GM18498 (cell line): ENCODE data around the gene ABCA5.

Experiments used
- ATAC-seq: cut with Tn5 transposase; IDR thresholded peaks from one replicate; pipeline ENCODE4 v1.9.1; 2021; ENCODE audit warnings: mild to moderate bottlenecking, moderate library complexity; ENCODE audit not compliant: unreplicated experiment

Gene ABCA5

DNA sequence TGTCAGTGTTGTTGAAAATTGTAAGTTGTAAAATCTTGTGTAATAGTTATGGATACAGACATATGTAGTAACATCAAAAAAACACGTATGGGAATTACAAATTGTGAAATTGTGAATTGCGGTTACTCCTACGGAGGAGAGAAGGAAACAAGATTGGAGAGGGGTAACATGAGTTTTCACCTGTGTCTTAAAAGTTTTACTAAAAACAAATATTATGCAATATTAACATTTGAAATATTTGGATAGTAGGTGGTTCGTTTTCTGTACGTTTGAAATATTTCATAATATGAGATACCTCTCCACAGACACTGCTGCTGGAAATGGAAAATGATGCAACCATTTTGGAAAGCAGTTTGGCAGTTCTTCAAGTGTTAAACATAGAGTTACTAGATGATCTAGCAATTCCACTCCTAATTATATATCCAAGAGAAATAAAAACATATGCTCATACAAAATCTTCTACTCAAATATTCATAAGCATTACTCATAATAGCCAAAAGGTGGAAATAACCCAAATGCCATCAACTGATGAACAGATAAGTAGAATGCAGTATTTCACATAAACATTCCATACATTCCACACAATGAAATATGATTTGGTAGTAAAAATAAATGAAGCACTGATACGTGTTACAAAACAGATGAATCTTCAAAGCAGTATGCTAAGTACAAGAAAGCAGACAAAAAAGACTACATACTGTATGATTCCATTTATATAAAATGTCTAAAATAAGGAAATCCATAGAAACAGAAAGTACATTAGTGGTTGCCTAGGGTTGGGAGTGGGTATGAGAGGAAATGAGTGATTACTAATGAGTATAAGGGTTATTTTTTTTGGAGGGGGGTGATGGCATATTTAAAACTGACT is 57.6 kb downstream of the ABCA5 start:
- no peak for ATAC-seq

DNA sequence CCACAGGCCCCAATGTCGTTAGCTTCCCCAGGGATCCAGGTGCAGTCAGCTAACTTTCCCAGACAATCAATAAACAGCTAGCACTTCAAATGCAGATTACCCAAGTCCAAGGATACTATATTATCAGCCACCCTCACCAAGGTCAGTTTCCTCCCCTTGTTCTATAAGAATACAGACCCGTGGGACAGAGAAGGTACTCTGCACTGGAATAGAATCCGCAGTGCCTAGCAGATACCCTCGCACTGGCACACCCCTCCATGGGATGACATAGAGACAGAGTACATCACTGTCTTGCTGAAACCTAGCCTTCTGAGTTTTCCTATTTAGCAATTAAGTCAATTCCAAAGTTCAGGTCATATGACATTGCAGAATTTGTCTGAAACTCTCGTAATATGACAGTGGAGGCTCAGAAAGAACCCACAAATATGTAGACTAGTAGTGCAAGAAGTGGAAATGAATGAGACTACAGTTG is 58.4 kb downstream of the ABCA5 start:
- no peak for ATAC-seq

DNA sequence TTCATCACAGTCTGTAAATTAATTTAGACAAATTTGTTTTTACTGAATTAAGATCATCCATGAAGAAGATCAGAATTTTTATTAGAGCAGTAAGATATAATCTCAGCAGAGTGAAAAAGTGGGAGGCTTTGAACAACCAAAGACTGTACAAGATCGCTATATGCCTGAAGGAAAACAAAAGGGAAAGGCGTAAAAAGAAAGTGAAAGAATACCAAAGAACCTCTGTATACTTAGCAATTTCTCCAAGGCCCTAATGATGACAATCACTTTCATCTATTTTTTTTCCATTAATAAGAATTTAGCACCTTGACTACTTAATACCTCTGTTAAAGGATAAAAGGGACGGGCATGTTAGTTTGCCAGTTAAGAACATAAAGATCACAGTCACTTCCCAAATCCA is 59.7 kb downstream of the ABCA5 start:
- ATAC-seq: no peak

DNA sequence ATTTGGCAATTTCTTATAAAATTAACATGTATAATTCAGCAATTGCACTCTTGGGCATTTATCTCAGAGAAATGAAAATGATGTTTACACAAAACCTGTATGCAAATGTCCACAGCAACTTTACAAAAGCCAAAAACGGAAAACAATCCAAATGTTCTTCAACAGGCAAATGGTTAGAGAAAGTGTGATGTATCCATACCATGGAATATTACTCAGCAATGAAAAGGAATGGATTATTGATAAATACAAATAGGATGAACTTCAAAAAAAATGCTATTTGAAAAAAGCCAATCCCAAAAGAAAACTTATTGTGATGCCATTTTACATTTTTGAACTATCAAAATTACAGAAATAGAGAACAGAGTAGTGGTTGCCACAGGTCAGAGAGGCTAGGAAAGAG is 61.1 kb downstream of the ABCA5 start:
- ATAC-seq: no peak

DNA sequence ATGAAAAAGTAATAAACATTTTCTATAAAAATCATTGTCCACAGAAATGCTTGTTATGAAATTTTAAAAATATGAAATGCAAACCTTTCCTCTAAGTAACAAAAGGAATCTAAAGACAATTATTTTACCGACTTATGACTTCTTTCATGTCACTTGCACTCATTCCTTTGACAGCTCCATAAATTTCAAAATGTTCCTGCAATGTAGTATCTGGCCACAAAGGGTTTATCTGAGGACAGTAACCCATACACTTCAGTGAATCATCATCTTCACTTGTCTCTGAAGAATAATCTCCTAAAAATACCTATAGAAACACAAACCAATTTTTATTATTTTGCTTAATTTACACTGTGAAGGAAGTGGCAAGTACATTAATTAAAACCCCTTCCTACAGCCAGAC is 72.7 kb downstream of the ABCA5 start:
- no peak for ATAC-seq

DNA sequence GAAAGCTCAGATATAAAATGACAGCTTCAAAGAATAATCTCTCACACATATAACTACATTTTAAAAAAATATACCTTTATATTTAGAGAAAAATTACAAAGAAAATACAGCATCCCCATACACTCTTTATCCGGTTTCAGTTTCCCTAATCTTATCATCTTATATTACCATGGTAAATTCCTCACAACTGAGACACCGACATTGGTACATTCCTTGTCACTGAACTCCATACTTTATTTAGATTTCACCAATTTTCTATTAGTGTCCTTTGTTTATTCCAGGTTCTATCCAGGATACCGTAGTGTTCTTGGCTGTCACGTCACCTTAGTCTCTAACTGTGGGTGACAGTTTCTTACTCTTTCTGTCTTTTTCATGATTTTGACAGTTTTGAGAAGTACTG is 76.3 kb downstream of the ABCA5 start:
- no peak for ATAC-seq

DNA sequence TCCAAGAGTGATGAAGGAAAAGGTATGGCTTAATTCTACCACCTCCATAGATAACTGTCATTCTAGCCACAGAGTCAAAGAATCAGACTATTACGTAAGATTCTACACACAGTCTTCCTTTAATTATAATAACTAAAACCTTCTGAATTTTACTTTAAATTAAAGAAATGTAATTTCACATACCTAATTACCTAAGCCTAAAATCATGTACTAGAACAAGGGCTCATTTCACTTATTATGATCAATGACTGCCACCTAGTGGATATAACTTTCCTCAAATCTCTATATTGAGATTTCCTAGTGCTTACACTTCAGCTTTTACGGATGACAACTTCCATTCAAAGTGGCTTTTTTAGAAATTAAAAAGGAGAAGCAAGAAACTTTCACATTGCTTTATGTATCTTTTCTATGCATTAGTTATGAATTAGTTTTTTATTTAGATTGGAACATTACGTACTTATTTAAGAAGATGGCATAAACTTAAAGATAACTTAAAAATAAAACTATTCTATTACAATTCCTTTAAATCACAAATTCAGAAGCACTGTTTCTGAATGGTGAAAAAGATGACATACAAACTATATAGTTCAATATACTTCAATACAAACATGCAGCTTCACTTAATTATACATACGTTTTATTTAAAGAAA is 80.1 kb downstream of the ABCA5 start:
- ATAC-seq: peak; percentile 53

DNA sequence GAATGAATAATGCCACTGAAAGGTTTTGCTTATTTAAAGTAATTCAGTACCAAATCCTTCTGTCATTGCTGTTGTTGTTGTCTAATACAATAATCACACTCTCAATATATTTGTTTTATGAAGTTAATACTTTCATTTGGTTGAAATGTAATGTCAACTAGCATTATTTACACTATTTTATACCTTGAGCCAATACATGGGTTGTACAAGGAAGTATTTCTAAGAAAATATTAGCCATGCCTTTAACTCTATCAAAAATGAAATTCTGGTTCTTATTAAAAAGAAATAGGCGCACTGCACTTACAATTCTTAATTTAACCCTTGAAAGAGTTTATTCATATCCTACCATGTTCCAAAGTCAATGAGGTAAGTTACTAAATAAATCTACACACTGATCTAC is 80.7 kb downstream of the ABCA5 start:
- no peak for ATAC-seq

DNA sequence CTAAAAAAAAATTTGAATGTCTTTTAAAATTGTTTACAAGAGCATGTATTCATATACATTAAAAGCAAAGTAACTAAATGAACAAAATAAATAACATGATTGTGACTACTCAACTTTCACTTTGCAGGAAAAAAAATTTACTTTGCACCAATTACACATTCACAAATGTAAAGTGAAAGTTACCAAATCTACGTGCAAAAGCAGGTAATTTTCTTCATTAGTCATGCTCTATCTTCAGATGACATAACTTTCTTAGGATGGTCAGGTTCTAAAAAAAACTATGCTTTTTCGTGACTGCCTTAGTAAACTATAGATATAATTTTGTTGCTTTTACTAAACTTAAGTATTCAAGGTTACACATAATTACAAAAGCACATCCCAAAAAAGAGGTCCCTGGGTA is 81.3 kb downstream of the ABCA5 start:
- no peak for ATAC-seq

DNA sequence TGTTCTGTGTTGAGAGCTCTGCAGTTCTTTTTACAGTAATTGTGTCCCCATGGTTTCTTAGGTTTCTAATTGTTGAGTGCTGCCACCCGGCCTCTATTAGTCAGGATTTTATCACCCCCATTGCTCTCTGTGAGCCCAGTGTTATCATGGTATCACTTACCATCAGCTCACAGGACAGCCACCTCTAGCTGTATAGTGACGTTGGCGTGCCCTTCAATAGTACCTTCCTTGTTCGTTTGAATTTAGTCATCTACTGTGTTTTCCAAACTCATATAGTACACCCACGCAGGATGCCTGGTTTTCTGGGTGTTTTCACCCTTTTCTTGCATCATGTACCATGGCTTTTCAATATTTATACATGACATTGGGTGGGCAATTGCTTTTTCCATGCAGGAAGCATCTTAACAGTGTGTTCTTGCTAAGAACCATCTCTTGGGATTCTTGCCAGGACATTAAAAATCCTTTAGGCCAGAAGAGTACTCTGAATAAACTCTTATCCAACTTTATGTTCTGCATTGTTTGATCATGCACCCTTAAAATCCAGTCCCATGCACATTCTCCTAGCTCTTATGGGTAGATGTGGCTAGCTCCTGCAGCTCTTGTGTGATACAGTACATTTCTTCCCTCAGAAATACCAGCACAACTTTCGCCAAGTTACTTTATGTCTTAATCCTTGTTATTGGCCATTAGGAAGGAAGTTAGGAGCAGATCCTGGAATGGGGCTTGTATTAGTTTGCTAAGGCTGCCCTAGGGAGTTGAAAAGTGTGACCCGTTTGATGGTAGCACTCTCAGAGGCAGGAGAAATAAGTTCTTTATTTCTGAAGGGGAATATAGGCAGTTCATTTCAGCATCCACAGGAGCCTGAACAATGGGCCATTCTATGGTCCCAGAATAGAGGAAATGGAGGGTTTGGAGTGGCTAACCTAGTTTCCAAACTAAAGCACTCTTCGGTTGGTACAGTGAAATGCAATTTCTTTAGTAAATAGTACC is 87.0 kb downstream of the ABCA5 start:
- no peak for ATAC-seq

DNA sequence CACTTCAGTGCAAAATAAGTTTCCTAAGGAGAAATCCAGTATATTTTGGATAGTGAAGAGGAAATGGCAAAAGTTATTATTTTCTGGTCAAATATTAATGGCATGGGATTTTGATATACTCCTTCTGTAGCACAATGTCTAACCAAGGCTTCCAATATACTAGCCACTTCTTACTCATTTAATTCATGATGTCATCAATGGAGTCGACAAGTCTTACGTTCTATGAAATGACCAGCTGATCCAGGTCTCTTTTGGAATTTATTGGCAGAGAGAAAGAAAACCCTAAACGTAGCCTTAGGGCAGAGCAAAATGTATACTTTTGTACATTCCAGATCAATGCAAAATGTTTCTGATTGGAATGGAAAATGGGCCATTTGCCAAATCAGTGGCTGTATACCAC is 90.0 kb downstream of the ABCA5 start:
- ATAC-seq: no peak

DNA sequence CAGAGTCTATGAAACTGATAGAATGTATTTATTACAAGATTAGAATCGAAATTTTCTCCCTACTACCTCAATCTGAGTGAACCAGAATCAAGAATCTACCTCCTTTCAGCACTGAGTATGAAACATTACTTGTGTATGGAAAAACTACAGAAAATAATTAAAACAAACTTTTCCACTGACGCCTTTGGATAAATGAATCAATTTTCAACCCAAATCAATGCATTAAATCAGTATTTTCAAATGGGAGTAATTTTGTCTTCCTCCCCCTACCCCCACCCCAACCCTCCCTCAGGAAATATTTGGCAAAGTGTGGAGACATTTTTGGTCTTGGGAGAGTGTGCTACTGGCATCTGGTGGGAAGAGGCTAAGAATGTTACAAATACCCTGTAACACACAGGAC is 90.5 kb downstream of the ABCA5 start:
- ATAC-seq: no peak

DNA sequence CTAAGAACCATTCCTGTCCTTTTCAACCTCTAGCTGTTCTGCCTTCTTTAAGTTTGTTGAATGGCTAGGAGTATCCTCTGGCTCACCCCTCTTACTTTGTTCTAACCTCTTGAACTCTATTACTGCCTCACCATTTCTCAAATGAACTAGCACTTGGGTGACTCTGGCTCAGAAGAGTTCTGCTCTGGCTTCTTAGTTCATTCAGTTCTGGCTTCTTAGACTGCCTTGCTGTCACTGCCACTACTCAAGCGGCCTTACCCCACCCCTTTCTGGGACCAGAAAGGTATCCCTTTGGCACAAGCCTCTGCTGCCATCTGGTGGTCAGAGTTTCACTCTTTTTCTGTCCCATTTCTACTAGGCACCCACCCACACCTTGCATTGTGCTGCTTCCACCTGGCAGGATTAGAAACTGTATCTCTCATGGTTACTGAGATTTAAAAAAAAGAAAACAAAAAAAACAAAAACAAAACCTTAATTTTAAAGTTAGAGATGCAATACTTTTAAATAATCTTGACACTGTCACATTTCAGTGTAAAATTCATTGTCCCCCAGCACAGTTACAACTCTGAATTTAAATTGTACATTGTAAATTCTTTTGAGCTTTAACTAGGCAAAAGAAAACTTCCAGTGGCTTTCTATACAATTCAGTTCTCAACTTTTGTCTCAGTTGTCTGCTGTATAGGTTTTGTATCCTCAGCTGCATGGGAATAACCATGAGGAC is 91.4 kb downstream of the ABCA5 start:
- peak; percentile 94 for ATAC-seq

DNA sequence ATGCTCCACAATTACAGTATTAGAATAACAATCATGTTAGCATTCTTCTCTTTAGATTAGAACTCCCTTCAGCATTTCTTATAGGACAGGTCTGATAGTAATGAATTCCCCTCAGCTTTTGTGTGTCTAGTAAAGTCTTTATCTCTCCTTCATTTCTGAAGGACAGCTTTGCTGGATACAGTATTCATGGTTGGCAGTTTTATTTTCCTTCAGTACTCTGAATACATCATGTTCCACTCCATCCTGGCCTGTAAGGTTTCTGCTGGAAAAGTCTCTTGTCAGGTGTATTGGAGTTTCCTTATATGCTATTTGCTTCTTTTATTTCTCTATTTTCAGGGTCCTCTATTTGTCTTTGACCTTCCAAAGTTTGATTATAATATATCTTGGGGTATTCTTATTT is 94.3 kb downstream of the ABCA5 start:
- ATAC-seq: no peak

DNA sequence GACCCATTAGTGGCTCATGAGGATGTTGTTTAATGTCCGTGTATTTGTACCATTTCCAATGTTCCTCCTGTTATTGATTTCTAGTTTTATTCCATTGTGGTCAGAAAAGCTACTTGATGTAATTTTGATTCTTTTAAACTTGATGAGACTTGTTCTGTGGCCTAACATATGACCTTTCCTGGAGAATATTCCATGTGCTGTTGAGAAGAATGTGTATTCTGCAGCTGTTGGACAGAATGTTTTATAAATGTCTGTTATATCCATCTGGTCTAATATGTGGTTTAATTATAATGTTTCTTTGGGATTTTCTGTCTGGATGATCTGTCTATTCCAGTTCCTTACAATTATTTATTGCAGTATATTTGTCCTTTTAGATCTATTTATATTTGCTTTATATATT is 95.4 kb downstream of the ABCA5 start:
- ATAC-seq: no peak

DNA sequence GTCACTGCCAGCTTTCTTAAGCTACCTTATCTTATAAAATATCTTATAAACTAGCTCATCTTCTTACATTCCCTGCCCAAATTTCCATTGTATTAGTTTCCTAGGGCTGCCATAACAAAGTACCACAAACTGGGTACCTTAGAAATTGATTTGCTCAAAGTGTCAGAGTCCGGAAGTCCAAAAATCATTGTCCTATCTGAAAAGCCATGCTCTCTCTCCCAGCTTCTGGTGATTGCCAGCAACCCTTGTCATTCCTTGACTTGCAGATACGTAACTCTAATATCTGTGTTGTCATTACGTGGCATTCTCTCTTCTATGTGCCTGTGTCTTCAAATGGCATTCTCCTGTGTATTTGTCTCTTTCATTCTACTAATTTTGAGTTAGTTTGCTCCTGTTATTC is 96.0 kb downstream of the ABCA5 start:
- no peak for ATAC-seq

DNA sequence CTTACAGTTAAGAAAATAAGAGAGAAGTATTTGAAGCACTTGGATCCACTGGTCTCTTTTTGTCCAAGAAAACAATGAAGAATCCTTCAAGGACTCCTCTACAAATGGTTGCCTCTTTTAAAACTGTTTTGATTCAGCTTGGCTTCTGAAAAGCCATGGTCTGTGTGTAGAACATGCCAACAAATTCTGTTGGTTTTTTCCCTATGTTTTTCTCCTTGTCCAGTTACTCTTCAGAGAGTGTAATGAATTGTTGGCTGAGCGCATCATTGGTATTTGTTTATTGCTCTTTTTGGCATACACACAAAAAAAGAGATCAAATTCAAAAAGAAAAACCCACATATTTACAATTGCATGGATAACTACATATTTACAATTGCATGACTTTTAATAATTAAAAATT is 98.4 kb downstream of the ABCA5 start, which contains the start of gene ABCA10:
Gene ABCA10 (minus strand): TSS at position 249 of the 400 bp plus-strand sequence. CDS start 3,466 bp downstream, outside the sequence.
- ATAC-seq: no peak

DNA sequence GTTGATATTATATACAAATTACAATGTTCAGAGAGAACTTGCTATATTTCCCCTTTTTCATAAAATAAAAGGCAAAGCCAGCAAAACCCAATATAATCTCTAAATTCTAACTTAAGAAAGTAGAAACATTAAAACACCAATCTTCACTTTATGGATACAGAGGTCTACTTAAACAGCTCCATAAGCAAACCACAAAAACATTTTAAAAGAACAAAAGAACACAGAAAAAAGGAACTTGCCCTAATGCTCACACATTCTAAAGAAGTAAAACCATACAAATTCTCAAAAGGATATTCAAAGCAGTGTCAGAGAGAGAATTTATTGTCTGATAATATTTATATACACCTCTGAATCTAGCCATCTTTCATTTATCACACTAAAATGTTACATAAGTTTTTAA is 98.9 kb downstream of the ABCA5 start:
- no peak for ATAC-seq

DNA sequence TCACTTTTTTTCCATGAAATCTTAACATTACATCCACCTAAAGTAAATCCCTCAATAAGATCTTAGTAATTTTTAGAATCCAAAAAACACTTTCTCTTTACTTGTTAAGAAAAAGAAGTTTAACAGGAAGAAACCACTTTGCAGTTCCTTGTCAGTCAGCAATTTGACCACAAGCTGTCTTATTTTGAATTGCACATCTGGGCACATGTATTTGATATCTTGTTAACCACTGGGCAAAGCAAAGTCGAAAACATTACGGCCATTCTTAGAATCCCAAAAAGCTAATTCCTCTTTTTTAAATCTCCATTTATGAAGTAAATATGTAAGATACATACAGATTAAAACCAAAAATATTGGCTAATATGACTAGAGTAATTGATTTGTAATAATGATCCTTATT is 99.4 kb downstream of the ABCA5 start:
- ATAC-seq: no peak

DNA sequence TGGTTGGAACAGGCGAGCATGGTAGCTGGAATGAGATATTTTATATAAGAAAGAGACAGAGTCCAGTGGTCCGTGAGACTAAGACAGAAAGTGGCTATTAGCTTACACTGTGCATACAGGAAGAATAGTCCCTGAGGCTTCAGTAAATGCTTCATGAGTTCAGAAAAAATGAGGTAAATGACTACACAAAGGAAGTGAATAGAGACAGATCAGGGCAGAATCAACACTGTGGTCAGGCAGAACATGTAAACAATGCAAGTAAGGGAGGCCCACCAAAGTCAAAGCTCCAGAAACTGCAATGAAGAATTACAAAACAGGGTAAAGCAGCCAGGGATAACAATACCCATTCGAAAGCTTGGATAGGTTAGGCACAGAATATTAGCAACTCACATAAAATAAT is 103.1 kb downstream of the ABCA5 start:
- peak; percentile 97 for ATAC-seq
